DMS 273 treated with DMSO at 0.1 percent for 48 hours (cell line): ENCODE data around the gene CFAP299.
"Not testable (repeated sequence)": the region's sequence is repeated elsewhere in the genome, so short reads cannot be mapped to it uniquely, and the experiment has no call there.

ENCODE experiments used
- DNase-seq: peaks from one replicate; lab custom pipeline; 2025; lab: John Stamatoyannopoulos, UW

CFAP299 gene

GRCh38 chr4:80726471-80726870 lies 390.9 kb downstream of the CFAP299 start:
- no peak for DNase-seq

- no peak for DNase-seq
These were observed 394.6 kb downstream of the CFAP299 start for GRCh38 chr4:80730158-80730557.

GRCh38 chr4:80731436-80731835 lies 395.9 kb downstream of the CFAP299 start:
- no peak for DNase-seq

- no peak for DNase-seq
These were observed 396.5 kb downstream of the CFAP299 start for GRCh38 chr4:80732010-80732409.

- DNase-seq = no peak
These were observed 404.8 kb downstream of the CFAP299 start for GRCh38 chr4:80740375-80740774.

- not testable (repeated sequence) for DNase-seq
These were observed 414.0 kb downstream of the CFAP299 start for GRCh38 chr4:80749558-80749957.

GRCh38 chr4:80751200-80751599 lies 415.7 kb downstream of the CFAP299 start:
- DNase-seq = no peak

- no peak for DNase-seq
These were observed 432.4 kb downstream of the CFAP299 start for GRCh38 chr4:80767944-80768343.

- no peak for DNase-seq
These were observed 440.6 kb downstream of the CFAP299 start for GRCh38 chr4:80776168-80776567.

GRCh38 chr4:80781431-80781830 lies 445.9 kb downstream of the CFAP299 start:
- DNase-seq = no peak

- no peak for DNase-seq
These were observed 451.8 kb downstream of the CFAP299 start for GRCh38 chr4:80787306-80787705.

GRCh38 chr4:80788798-80789197 lies 453.3 kb downstream of the CFAP299 start:
- no peak for DNase-seq

GRCh38 chr4:80790152-80790551 lies 454.6 kb downstream of the CFAP299 start:
- no peak for DNase-seq

- DNase-seq = not testable (repeated sequence)
These were observed 458.1 kb downstream of the CFAP299 start for GRCh38 chr4:80793660-80794059.

GRCh38 chr4:80798082-80798481 lies 462.6 kb downstream of the CFAP299 start:
- no peak for DNase-seq

- not testable (repeated sequence) for DNase-seq
These were observed 465.2 kb downstream of the CFAP299 start for GRCh38 chr4:80800719-80801118.

- no peak for DNase-seq
These were observed 467.8 kb downstream of the CFAP299 start for GRCh38 chr4:80803337-80803736.

GRCh38 chr4:80806472-80806871 lies 470.9 kb downstream of the CFAP299 start:
- no peak for DNase-seq

- no peak for DNase-seq
These were observed 473.7 kb downstream of the CFAP299 start for GRCh38 chr4:80809039-80809729.

GRCh38 chr4:80811406-80811805 lies 475.9 kb downstream of the CFAP299 start:
- no peak for DNase-seq

- DNase-seq = no peak
These were observed 476.6 kb downstream of the CFAP299 start for GRCh38 chr4:80812145-80812544.

GRCh38 chr4:80814266-80814665 lies 478.7 kb downstream of the CFAP299 start:
- no peak for DNase-seq

GRCh38 chr4:80831383-80832361 lies 496.1 kb downstream of the CFAP299 start:
- DNase-seq = no peak
